Stomach (tissue), 4 donors: ENCODE measurements around the gene BABAM2.
"Not testable (repeated sequence)": the region's sequence is repeated elsewhere in the genome, so short reads cannot be mapped to it uniquely, and the experiment has no call there.

ENCODE experiments used
- CTCF ChIP-seq, 7 experiments: fragments of 450-650 bp in 4 of 7; fragments of 200-600 bp in 3 of 7; sonication (generic) in 3 of 7; IDR thresholded peaks; one replicate each; pipeline ENCODE4 v1.5.1; 2016 to 2019; ENCODE audit warnings: antibody characterized with exemption in 7 of 7, control low read depth in 2 of 7, mild to moderate bottlenecking in 1 of 7
- EP300 ChIP-seq: sonication (generic); formaldehyde crosslinking; IDR thresholded peaks from one replicate; pipeline ENCODE4 v1.6.1; 2017; ENCODE audit warnings: antibody characterized with exemption

- not testable (repeated sequence) for TF ChIP-seq CTCF (IDR thresholded peaks at IDR 0.05); EP300
Observed at GRCh38 chr2:28335265-28335664, 444.7 kb downstream of the BABAM2 start.
